Measurements from ENCODE around the gene PURA. TPM values are rescaled to one million over a fixed set of nuclear protein-coding genes. Genes with fewer than 3 reads are reported as not detected.

The PURA gene
- total and polyA plus RNA-seq, 2 of the 4 experiments (the other 2 are of a cell fraction) = 3.8 to 5.6 TPM

GRCh38 chr5:140148508-140148907, 34.6 kb downstream of the PURA start:
- CTCF ChIA-PET = interaction anchor here (0.7 kb wide), 1 partner anchor 17 kb away, joined by 5 read pairs; no protein-coding TSS in a partner anchor
- no CpG with 5 or more reads among the region's 6 CpGs for WGBS, 2 experiments (ENCODE audit: extremely low coverage in 2 of 2, insufficient read length in 1 of 2)
- no peak for DNase-seq

More at GRCh38 chr5:140148508-140148907, 34.6 kb downstream of the PURA start:
- no peak overlapping the region for H2AK5ac ChIP-seq (ENCODE audit: low read depth, low read length)
- H3K4me2 ChIP-seq (ENCODE audit: low read depth, low read length) = no peak overlapping the region
- H3K4me1 ChIP-seq (ENCODE audit: control insufficient read depth, insufficient read depth, low read length) = no peaks in the 10 kb centered on the region; the same call in 1 of the 2 replicates
- no peak overlapping the region for H4K8ac ChIP-seq (ENCODE audit: low read depth in 2 of 2, low read length in 2 of 2)
- H3K27me3 ChIP-seq (ENCODE audit: control insufficient read depth, insufficient read depth, low read length) = no peaks in the 10 kb centered on the region; the same call in 1 of the 2 replicates
- H2BK5ac ChIP-seq (ENCODE audit: low read depth, low read length, poor library complexity, severe bottlenecking) = no peak overlapping the region
- POLR2A ChIA-PET (ENCODE audit: unreplicated experiment) = interaction anchor here (0.7 kb wide), 1 partner anchor 267 kb away, joined by 10 read pairs; no protein-coding TSS in a partner anchor
- H3K36me3 ChIP-seq (ENCODE audit: control insufficient read depth, insufficient read depth, low read length) = no peaks in the 10 kb centered on the region
- BruUV-seq (replicated peaks) = no TSS peak
- no peak overlapping the region for H3K56ac ChIP-seq (ENCODE audit: extremely low read depth, insufficient read depth, low read length)
- intact Hi-C loops (cut with micrococcal nuclease) = no loop called here
- H3K18ac ChIP-seq (ENCODE audit: low read depth, low read length) = no peak overlapping the region
- no peak overlapping the region for H3K4ac ChIP-seq (ENCODE audit: low read depth, low read length)
- H2BK20ac ChIP-seq (ENCODE audit: low read depth, low read length) = no peak overlapping the region
- H3K79me1 ChIP-seq (ENCODE audit: low read depth in 1 of 2, low read length in 2 of 2) = peaks cover 5 to 25% of the 10 kb centered on the region in 2 experiments; a peak in 2 of 4 replicates
- no peak overlapping the region for H3K23ac ChIP-seq (ENCODE audit: low read depth, low read length)
- TF ChIP-seq RCOR1 (IDR thresholded peaks at IDR 0.05; ENCODE audit: insufficient replicate concordance, low read length) (no peak), SMC3 (IDR thresholded peaks at IDR 0.05; ENCODE audit: low read depth, low read length) (no peak)
- H3K9me1 ChIP-seq (ENCODE audit: insufficient read depth, low read length) = 0 out of 2 replicates have a peak, but pooled peaks cover 7% of the 10 kb centered on the region
- no peak overlapping the region for H2AFZ ChIP-seq (replicated peaks; ENCODE audit: low read length, poor library complexity)
- no peak overlapping the region for H2BK120ac ChIP-seq (ENCODE audit: low read depth, low read length)
- H4K5ac ChIP-seq (ENCODE audit: low read depth, low read length) = no peak overlapping the region
- H3K4me3 ChIP-seq (ENCODE audit: insufficient read depth, low read depth, low read length) = no peak overlapping the region
- H3K9me3 ChIP-seq (ENCODE audit: control insufficient read depth, insufficient read depth, low read length) = no peaks in the 10 kb centered on the region
- H4K91ac ChIP-seq (ENCODE audit: insufficient read depth, low read depth, low read length) = no peak overlapping the region
- no peak overlapping the region for H2AK9ac ChIP-seq (replicated peaks; ENCODE audit: low read depth, low read length, poor library complexity)
- H3K27ac ChIP-seq (ENCODE audit: insufficient read depth, low read length) = no peak overlapping the region
- peak; percentile 26; the same call in 1 of the 2 replicates for ATAC-seq (ENCODE audit: low read depth)
- dilution Hi-C loops (cut with HindIII; ENCODE audit: low sequenced_read_pairs, unreplicated experiment) = no loop called here
- no peak overlapping the region for H3K9ac ChIP-seq (ENCODE audit: low read depth, low read length)
- no peak overlapping the region for H3K14ac ChIP-seq (replicated peaks; ENCODE audit: low read depth, low read length)
- in situ Hi-C loops (cut with MboI; ENCODE audit: low sequenced_read_pairs) = no loop called here
- peaks cover 38% of the 10 kb centered on the region for H4K20me1 ChIP-seq (ENCODE audit: insufficient read depth, low read length)
- no peak overlapping the region for H2BK15ac ChIP-seq (ENCODE audit: low read depth, low read length)
